CD4-positive, alpha-beta T cell treated with Interferon gamma for 1 hour (primary cell): ENCODE results near the gene CEP295NL.
"Not testable (repeated sequence)": the region's sequence is repeated elsewhere in the genome, so short reads cannot be mapped to it uniquely, and the experiment has no call there.

ENCODE experiments used
- DNase-seq: peaks from one replicate; pipeline ENCODE4 v3.0.0-alpha.2; 2020

The CEP295NL gene, protein sequence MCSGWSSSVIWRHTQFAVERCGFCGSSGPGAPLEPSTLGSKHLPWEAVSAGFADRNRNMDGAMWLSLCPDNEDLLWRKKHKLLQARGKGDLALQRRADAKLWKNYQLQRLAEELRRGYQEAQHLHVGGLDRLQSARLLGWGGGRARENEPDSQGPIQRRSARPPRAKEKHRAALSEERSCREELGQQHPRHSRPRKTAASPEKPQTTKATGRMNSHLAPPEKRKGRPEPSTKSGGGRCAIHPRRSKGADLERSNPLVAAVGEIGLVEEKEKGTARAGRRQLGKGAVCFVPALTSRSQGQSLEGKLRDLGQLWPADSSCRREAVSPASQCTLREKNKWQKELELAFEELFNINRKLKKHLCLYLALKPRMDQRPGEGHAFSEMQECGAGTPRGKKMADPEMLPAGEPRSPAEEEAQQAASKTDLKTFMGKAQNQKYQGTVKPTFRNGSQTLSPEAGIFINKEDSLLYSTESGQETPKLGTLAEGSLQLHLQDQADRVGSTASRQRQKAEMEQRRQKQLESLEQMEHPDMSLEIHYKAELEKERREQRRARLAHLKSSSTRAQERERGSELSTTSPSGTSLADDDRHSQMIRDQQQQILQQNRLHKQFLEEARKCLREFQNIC

DNA sequence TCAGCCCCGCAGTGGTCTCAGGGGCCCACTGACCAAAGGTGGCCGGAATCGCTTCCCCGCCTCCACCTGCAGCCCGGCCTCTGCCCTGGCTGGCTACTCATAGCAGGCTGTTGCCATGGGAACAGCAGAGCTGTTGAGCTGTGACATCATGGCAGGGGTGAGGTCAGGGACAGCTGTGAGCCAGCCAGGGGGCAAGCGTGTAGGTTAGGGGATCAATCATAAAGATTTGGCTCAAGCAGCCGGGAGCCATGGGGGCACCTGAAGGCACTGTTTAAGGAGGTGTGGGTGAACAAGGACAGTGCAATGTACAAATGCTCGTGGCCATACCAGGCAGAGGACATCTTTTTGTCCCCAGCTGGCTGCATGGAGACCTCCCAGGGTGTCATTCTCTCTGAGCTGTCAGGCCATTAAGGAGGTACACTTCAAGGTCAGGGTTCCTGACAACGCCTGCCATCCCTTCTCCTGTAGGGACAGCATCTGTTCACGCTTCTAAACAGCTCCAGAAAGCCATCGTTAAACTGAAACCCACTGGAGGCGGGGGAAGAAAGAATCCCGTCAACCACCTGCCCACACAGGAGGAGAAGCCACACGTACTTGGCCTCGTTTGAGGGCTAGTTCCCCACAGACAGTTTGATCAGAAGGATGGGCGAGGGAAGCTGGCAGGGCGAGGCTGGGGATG, at the start of gene CEP295NL:
TSS of gene CEP295NL (minus strand) at position 101 of the 679 bp plus-strand sequence. CDS start 1,373 bp downstream, outside the sequence.
- no peak for DNase-seq

GRCh38 chr17:78952706-78953105, 49.7 kb upstream of the CEP295NL start:
- DNase-seq, result no peak

GRCh38 chr17:78951967-78952551, 49.1 kb upstream of the CEP295NL start:
- DNase-seq, result no peak

DNA sequence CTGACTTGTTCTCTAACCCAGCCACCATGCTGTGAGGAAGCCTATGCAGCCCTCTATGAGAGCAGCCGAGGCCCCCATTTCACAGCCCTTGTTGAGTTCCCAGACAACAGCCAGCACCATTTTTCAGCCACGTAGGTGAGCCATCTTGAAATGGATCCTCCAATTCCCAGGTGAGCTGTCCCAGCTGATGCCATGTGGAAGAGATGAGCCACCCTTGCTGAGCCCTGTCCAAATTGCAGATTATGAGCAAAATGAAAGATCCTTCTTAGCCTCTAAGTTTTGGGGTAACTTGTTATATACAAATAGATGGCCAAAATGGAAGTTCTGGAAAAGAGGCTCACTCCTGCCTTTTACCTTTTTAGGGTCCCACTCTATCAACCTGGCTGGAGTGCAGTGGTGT, 47.9 kb upstream of the CEP295NL start:
- no peak for DNase-seq

DNA sequence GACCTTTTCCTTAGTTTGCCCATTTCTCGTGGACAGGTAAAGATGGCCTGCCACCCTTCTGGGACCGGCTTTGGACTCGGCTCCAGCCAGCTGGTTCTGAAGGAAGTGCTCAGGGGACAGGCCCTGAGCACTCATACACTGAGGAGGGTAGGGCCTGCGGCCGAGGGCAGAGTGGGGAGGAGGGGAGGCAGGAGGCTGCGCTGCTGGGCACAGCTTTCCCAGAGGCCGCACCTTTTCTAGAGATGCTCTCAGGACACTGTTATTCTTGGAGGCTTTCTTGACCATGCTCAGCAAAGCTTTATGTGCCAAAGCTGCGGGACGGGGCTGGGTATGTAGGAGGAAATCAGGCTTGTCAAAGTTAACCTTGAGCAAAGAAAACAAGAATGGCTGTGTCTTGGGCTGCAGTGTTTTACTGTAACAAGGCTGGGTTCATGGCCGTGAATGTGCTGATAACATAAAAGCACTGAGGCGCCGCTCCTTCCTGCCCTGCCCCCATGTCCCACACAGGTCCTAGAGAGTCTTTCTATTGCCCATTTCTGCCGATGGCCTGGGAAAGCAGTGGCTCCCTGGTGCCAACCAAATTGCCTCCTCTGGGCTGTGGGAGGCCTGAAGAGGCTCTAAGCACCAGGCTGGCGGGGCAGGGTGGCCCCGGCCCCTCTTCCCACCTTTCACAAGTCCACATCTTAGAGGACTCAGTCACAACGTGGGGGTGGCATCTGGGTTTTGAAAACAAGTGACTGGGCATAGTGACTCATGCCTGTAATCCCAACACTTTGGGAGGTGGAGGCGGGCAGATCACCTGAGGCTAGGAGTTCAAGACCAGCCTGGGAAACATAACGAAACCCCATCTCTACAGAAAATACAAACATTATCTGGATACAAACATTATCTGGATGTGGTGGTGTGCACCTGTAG, 44.5 kb upstream of the CEP295NL start:
- no peak for DNase-seq

DNA sequence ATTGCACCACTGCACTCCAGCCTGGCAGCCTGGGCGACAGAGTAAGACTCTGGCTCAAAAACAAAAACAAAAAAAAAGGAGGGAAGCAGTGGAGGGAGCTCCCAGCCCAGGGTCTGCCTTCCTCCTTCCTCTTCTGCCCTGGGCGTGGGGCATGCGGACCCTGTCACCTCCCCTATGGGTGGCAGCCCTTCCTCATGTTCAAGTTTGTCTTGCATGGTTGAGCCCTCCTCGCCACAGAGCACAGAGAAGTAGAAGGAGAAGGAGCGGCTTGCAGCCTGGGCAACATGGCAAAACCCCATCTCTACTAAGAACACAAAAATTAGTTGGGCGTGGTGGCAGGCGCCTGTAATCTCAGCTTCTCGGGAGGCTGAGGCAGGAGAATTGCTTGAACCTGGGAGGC, 43.6 kb upstream of the CEP295NL start:
- peak; percentile 3 for DNase-seq

DNA sequence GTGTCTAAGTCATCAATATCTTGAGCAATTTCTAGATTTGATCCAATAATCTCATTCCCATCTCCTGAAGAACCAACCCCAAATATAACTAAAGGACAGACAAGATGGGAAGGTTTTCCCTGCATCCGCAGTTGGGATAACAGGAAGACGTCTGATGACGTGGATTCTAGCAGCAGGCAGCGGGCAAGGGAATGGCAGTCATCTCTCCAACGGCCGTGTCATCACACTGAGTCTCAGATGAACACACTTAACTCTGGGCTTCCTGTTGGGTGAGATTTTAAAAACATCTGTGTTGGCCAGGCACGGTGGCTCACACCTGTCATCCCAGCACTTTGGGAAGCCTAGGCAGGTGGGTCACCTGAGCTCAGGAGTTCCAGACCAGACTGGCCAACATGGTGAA, 43.1 kb upstream of the CEP295NL start:
- DNase-seq, result no peak

DNA sequence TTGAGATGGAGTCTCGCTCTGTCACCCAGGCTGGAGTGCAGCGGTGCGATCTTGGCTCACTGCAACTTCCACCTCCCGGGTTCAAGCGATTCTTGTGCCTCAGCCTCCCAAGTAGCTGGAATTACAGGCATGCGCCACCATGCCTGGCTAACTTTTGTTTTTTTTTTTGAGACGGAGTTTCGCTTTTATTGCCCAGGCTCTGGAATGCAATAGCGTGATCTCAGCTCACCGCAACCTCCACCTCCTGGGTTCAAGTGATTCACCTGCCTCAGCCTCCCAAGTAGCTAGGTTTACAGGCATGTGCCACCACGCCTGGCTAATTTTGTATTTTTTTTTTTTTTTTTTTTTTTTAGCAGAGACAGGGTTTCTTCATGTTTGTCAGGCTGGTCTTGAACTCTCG, 42.5 kb upstream of the CEP295NL start:
- not testable (repeated sequence) for DNase-seq

DNA sequence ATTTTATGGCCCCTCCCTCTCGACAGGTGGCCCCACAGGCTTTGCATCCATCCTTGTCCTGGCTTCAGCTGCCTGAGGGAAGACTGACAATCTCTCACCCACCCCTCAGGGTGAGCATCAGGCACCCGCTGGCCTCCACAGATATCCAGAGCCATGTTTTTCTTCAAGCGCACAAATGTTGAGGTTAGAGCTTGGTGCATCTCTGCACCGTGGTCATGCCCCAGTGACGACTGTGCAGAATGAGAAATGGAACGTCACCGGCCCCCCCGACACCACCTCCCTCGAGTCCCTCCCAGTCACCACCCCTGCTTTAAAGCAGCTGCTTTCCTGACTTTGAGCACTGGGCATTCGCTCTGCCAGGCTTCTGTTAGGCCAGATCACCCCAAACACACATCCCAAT, 42.0 kb upstream of the CEP295NL start:
- no peak for DNase-seq

GRCh38 chr17:78944026-78944425, 41.0 kb upstream of the CEP295NL start:
- no peak for DNase-seq

DNA sequence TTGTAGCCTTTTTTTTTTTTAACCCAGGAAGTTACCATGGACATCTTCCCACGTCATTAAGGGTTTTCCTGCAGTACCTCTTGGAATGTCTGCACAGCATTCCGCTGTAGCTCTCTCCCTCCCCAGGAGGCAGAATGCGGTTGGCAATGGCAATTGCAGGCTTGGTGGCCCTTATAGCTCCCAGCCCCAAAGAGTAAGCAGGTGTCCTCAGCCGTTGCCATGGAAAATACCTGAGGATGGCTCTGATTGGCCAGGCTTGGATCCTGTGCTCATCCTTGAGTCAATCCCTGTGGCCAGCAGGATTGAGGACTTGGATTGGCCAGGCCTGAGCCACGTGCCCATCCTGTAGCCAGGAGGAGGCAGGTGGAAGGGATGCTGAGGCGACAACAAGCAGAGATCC, 37.7 kb upstream of the CEP295NL start:
- DNase-seq, result no peak

DNA sequence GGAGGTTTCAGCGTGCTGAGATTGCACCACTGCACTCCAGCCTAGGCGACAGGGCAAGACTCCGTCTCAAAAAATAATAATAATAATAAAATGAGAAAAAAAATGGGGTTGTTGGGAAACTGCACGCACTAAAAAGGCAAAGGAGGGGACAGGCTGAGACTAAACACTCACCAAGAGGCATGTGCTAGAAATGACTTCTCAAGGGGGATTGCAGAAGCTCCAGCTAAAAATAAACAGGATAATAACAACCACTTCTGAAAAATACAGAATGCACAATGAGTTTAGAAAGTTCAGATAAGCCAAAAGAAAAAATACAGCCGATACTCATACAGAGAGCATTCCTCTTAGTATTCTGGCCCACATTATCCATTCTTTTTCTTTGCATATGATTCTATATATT, 37.3 kb upstream of the CEP295NL start:
- DNase-seq, result no peak

GRCh38 chr17:78939615-78940014, 36.6 kb upstream of the CEP295NL start:
- DNase-seq, result no peak

DNA sequence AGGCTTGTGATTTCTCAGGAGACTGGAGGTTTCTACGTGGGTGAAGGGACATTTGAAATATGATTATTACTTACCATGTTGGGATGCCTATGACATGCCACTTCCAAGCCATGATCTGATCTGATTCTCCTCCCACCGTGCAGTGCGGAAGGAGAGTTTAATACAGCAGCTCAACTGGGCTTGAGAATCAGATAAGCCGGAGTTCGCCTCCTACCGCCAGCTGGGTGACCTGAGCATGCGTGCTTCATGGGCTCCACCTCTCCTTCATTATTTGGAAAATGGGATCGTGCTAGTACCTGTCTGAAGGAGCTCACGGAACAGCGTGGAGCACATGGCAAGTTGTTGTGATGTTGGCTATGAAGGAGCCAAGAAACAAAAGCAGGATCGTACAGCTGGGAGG, 34.6 kb upstream of the CEP295NL start:
- no peak for DNase-seq

- no peak for DNase-seq
Measured at GRCh38 chr17:78935419-78936323, 32.7 kb upstream of the CEP295NL start.

GRCh38 chr17:78934681-78935418, 31.8 kb upstream of the CEP295NL start:
- DNase-seq, result no peak

DNA sequence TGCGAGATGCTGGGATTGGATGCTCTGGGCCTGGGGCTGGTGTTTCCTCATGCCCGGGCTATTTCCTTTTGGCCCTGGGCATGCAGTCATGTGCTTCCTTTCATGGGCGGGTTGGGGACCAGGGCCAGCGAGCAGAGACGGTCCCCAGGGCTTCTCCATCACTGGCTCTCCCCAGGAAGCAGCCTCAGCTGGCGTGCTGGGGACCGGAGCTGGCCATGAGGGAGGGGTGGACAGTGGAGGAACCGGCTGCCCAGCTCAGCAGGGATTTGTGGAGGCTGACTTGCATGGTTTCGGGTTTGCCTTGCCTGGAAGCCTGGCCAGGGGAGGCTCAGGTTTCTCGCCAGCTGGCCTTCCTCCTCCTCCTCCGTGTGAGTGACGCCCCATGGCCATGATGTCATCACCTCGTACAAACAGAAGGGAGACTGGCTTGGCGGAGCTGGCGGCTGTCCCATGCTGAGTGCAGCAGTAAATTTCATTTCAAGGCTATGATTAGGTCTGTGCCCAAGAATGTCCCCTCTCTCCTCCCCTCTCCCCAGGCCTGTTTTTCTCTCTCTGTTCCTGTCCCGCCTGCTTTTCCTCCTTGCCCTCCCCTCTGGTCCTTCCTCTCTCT, 31.1 kb upstream of the CEP295NL start:
- DNase-seq, result peak; percentile 13

DNA sequence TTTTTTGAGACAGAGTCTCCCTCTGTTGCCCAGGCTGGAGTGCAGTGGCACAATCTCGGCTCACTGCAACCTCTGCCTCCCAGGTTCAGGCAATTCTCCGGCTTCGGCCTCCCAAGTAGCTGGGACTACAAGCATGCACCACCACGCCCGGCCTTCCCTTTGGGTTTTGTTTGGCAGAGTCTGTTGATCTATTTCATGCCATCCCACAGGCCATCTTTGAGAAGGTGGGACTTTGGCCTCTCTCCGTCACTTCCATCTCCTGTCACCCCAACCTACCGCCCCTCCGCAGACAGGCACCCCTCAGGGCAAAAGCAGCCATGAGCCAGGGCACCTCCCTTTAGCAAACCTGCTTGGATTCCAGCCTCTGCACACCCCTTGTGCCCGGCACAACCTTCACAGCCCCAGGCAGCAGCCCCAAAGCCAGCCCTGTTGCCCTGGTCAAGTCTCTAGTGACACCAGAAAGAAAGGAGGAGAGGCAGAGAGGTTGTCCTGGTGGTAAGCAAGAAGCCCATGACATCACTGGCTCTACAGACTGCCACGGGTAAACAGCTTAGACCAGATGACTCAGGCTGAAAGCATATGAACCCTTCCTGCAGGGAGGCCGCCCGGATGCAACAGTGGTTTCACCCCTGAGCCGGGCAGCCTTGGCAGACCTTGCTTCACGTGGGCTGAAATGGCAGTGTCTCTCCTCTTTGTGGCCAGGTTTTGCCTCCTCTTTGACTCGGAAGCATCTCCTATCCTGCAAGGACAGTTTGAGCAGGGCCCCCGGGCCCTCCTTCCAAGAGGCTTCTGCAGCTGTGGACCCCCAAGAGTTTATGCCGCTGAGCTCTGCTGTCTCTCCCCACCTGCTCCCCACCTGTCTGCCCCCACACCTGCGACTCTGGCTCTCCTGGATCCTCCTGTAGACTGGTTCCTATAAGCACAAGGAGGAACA, 30.3 kb upstream of the CEP295NL start:
- DNase-seq, result peak; percentile 42
